ENCODE measurements around the gene ZNF598. TPM values are rescaled to one million over a fixed set of nuclear protein-coding genes. Genes with fewer than 3 reads are reported as not detected.

Gene ZNF598
- total and polyA plus RNA-seq, 2 donors = 5.7 to 46.2 TPM

- 28% methylated on average over 19 of the region's 19 CpGs for WGBS
- Histone ChIP-seq H3K4me3 (ENCODE audit: low read length in 2 of 2) (peak overlapping the region in 1 of 2 donors; percentile 80), H3K36me3 (ENCODE audit: control insufficient read depth in 2 of 2, insufficient read depth in 2 of 2, low read length in 1 of 2) (peaks cover 16 to 17% of the 10 kb centered on the region in 2 donors), H3K4me1 (ENCODE audit: control insufficient read depth in 2 of 2, insufficient read depth in 2 of 2, low read length in 2 of 2) (peaks cover 10 to 22% of the 10 kb centered on the region in 2 donors), H3K27ac (ENCODE audit: low read depth in 1 of 2, low read length in 1 of 2) (no peak overlapping the region), H3K27me3 (ENCODE audit: control insufficient read depth in 2 of 2, insufficient read depth in 1 of 2, low read length in 1 of 2) (peaks cover 60 to 78% of the 10 kb centered on the region in 2 donors), H3K9me3 (ENCODE audit: control insufficient read depth in 2 of 2, insufficient read depth in 1 of 2, low read length in 1 of 2) (peaks cover 2 to 25% of the 10 kb centered on the region in 2 donors)
- DNase-seq (ENCODE audit: low read depth in 6 of 9, low spot score in 9 of 9) = no peak
These were observed 26.6 kb downstream of the ZNF598 start for GRCh38 chr16:1982991-1983543.

GRCh38 chr16:1982013-1982433 lies 27.6 kb downstream of the ZNF598 start:
- peaks cover 10 to 22% of the 10 kb centered on the region in 2 donors for H3K4me1 ChIP-seq (ENCODE audit: control insufficient read depth in 2 of 2, insufficient read depth in 2 of 2, low read length in 2 of 2)
- H3K9me3 ChIP-seq (ENCODE audit: control insufficient read depth in 2 of 2, insufficient read depth in 1 of 2, low read length in 1 of 2) = peaks cover 2 to 25% of the 10 kb centered on the region in 2 donors
- peaks cover 25 to 27% of the 10 kb centered on the region in 2 donors for H3K36me3 ChIP-seq (ENCODE audit: control insufficient read depth in 2 of 2, insufficient read depth in 2 of 2, low read length in 1 of 2)
- no peak overlapping the region for H3K4me3 ChIP-seq (ENCODE audit: low read length in 2 of 2)
- H3K27ac ChIP-seq (ENCODE audit: low read depth in 1 of 2, low read length in 1 of 2) = no peak overlapping the region
- no peak for DNase-seq (ENCODE audit: low read depth in 6 of 9, low spot score in 9 of 9)
- WGBS = 75% methylated on average over 5 of the region's 5 CpGs
- H3K27me3 ChIP-seq (ENCODE audit: control insufficient read depth in 2 of 2, insufficient read depth in 1 of 2, low read length in 1 of 2) = peaks cover 52 to 70% of the 10 kb centered on the region in 2 donors

- H3K4me1 ChIP-seq (ENCODE audit: control insufficient read depth in 2 of 2, insufficient read depth in 2 of 2, low read length in 2 of 2) = peaks cover 10 to 22% of the 10 kb centered on the region in 2 donors
- H3K4me3 ChIP-seq (ENCODE audit: low read length in 2 of 2) = no peak within 1 kb of the TSS
- peaks cover 52 to 66% of the 10 kb centered on the region in 2 donors for H3K27me3 ChIP-seq (ENCODE audit: control insufficient read depth in 2 of 2, insufficient read depth in 1 of 2, low read length in 1 of 2)
- WGBS = 44% methylated on average over 6 of the region's 6 CpGs
- no peak for DNase-seq (ENCODE audit: low read depth in 6 of 9, low spot score in 9 of 9)
- peaks cover 2 to 25% of the 10 kb centered on the region in 2 donors for H3K9me3 ChIP-seq (ENCODE audit: control insufficient read depth in 2 of 2, insufficient read depth in 1 of 2, low read length in 1 of 2)
- peaks cover 28 to 33% of the 10 kb centered on the region in 2 donors for H3K36me3 ChIP-seq (ENCODE audit: control insufficient read depth in 2 of 2, insufficient read depth in 2 of 2, low read length in 1 of 2)
- no peak within 1 kb of the TSS for H3K27ac ChIP-seq (ENCODE audit: low read depth in 1 of 2, low read length in 1 of 2)
These were observed 28.2 kb downstream of the ZNF598 start, which contains the start of gene NOXO1 for GRCh38 chr16:1981398-1981836. Gene NOXO1, minus strand, starts transcription at chr16:1981469. Its CDS starts 290 bp downstream, at chr16:1981179.

- Histone ChIP-seq H3K4me3 (ENCODE audit: low read length in 2 of 2) (no peak overlapping the region), H3K4me1 (ENCODE audit: control insufficient read depth in 2 of 2, insufficient read depth in 2 of 2, low read length in 2 of 2) (peaks cover 10 to 22% of the 10 kb centered on the region in 2 donors), H3K9me3 (ENCODE audit: control insufficient read depth in 2 of 2, insufficient read depth in 1 of 2, low read length in 1 of 2) (peaks cover 2 to 25% of the 10 kb centered on the region in 2 donors), H3K36me3 (ENCODE audit: control insufficient read depth in 2 of 2, insufficient read depth in 2 of 2, low read length in 1 of 2) (peaks cover 29 to 33% of the 10 kb centered on the region in 2 donors), H3K27ac (ENCODE audit: low read depth in 1 of 2, low read length in 1 of 2) (no peak overlapping the region), H3K27me3 (ENCODE audit: control insufficient read depth in 2 of 2, insufficient read depth in 1 of 2, low read length in 1 of 2) (peaks cover 52 to 66% of the 10 kb centered on the region in 2 donors)
- DNase-seq (ENCODE audit: low read depth in 6 of 9, low spot score in 9 of 9) = no peak
- 35% methylated on average over 16 of the region's 16 CpGs for WGBS
These were observed 28.9 kb downstream of the ZNF598 start for GRCh38 chr16:1980770-1981087.

GRCh38 chr16:1980030-1980769 lies 29.4 kb downstream of the ZNF598 start:
- no peak for DNase-seq (ENCODE audit: low read depth in 6 of 9, low spot score in 9 of 9)
- Histone ChIP-seq H3K36me3 (ENCODE audit: control insufficient read depth in 2 of 2, insufficient read depth in 2 of 2, low read length in 1 of 2) (peaks cover 34 to 38% of the 10 kb centered on the region in 2 donors), H3K4me1 (ENCODE audit: control insufficient read depth in 2 of 2, insufficient read depth in 2 of 2, low read length in 2 of 2) (peaks cover 10 to 19% of the 10 kb centered on the region in 2 donors), H3K27me3 (ENCODE audit: control insufficient read depth in 2 of 2, insufficient read depth in 1 of 2, low read length in 1 of 2) (peaks cover 52 to 66% of the 10 kb centered on the region in 2 donors), H3K9me3 (ENCODE audit: control insufficient read depth in 2 of 2, insufficient read depth in 1 of 2, low read length in 1 of 2) (peaks cover 2 to 25% of the 10 kb centered on the region in 2 donors), H3K4me3 (ENCODE audit: low read length in 2 of 2) (no peak overlapping the region), H3K27ac (ENCODE audit: low read depth in 1 of 2, low read length in 1 of 2) (no peak overlapping the region)
- WGBS = 11% methylated on average over 53 of the region's 53 CpGs

GRCh38 chr16:1979271-1980029 lies 30.2 kb downstream of the ZNF598 start:
- Histone ChIP-seq H3K4me3 (ENCODE audit: low read length in 2 of 2) (no peak overlapping the region), H3K27ac (ENCODE audit: low read depth in 1 of 2, low read length in 1 of 2) (no peak overlapping the region), H3K9me3 (ENCODE audit: control insufficient read depth in 2 of 2, insufficient read depth in 1 of 2, low read length in 1 of 2) (peaks cover 2 to 25% of the 10 kb centered on the region in 2 donors), H3K27me3 (ENCODE audit: control insufficient read depth in 2 of 2, insufficient read depth in 1 of 2, low read length in 1 of 2) (peaks cover 52 to 59% of the 10 kb centered on the region in 2 donors), H3K36me3 (ENCODE audit: control insufficient read depth in 2 of 2, insufficient read depth in 2 of 2, low read length in 1 of 2) (peaks cover 39 to 45% of the 10 kb centered on the region in 2 donors), H3K4me1 (ENCODE audit: control insufficient read depth in 2 of 2, insufficient read depth in 2 of 2, low read length in 2 of 2) (peaks cover 6 to 11% of the 10 kb centered on the region in 2 donors)
- no peak for DNase-seq (ENCODE audit: low read depth in 6 of 9, low spot score in 9 of 9)
- 39% methylated on average over 70 of the region's 70 CpGs for WGBS

GRCh38 chr16:1978476-1979120 lies 31.0 kb downstream of the ZNF598 start:
- 94% methylated on average over 37 of the region's 37 CpGs for WGBS

GRCh38 chr16:1977875-1978268 lies 31.7 kb downstream of the ZNF598 start:
- H3K9me3 ChIP-seq (ENCODE audit: control insufficient read depth in 2 of 2, insufficient read depth in 1 of 2, low read length in 1 of 2) = peaks cover 2 to 18% of the 10 kb centered on the region in 2 donors
- H3K36me3 ChIP-seq (ENCODE audit: control insufficient read depth in 2 of 2, insufficient read depth in 2 of 2, low read length in 1 of 2) = peaks cover 39 to 51% of the 10 kb centered on the region in 2 donors
- DNase-seq (ENCODE audit: low read depth in 6 of 9, low spot score in 9 of 9) = no peak
- no peak overlapping the region for H3K4me3 ChIP-seq (ENCODE audit: low read length in 2 of 2)
- H3K27me3 ChIP-seq (ENCODE audit: control insufficient read depth in 2 of 2, insufficient read depth in 1 of 2, low read length in 1 of 2) = peaks cover 47 to 49% of the 10 kb centered on the region in 2 donors
- WGBS = 97% methylated on average over 18 of the region's 18 CpGs
- peaks cover 0 to 3% of the 10 kb centered on the region in 2 donors for H3K4me1 ChIP-seq (ENCODE audit: control insufficient read depth in 2 of 2, insufficient read depth in 2 of 2, low read length in 2 of 2)
- no peak overlapping the region for H3K27ac ChIP-seq (ENCODE audit: low read depth in 1 of 2, low read length in 1 of 2)

More at GRCh38 chr16:1978476-1979120, 31.0 kb downstream of the ZNF598 start:
- Histone ChIP-seq H3K4me1 (ENCODE audit: control insufficient read depth in 2 of 2, insufficient read depth in 2 of 2, low read length in 2 of 2) (peaks cover 6 to 9% of the 10 kb centered on the region in 2 donors), H3K4me3 (ENCODE audit: low read length in 2 of 2) (no peak overlapping the region), H3K27ac (ENCODE audit: low read depth in 1 of 2, low read length in 1 of 2) (no peak overlapping the region), H3K9me3 (ENCODE audit: control insufficient read depth in 2 of 2, insufficient read depth in 1 of 2, low read length in 1 of 2) (peaks cover 2 to 25% of the 10 kb centered on the region in 2 donors), H3K36me3 (ENCODE audit: control insufficient read depth in 2 of 2, insufficient read depth in 2 of 2, low read length in 1 of 2) (peaks cover 39 to 51% of the 10 kb centered on the region in 2 donors), H3K27me3 (ENCODE audit: control insufficient read depth in 2 of 2, insufficient read depth in 1 of 2, low read length in 1 of 2) (peaks cover 52 to 56% of the 10 kb centered on the region in 2 donors)
- no peak for DNase-seq (ENCODE audit: low read depth in 6 of 9, low spot score in 9 of 9)
